Measurements from ENCODE around the gene KIAA1958. TPM values are rescaled to one million over a fixed set of nuclear protein-coding genes. Genes with fewer than 3 reads are reported as not detected.

The KIAA1958 gene
- total and polyA plus RNA-seq, 2 donors from 2014 or later = 2.6 to 15.3 TPM

- H3K27me3 ChIP-seq (ENCODE audit: control insufficient read depth, insufficient read depth, low read length) = no peaks in the 10 kb centered on the region
- no peak overlapping the region for H3K27ac ChIP-seq (ENCODE audit: low read depth in 2 of 2, low read length in 2 of 2)
- FAIRE-seq = no peak
Observed at GRCh38 chr9:112500842-112501241, 14.2 kb downstream of the KIAA1958 start.

GRCh38 chr9:112501287-112501686 lies 14.7 kb downstream of the KIAA1958 start:
- intact Hi-C loops (cut with DNase I) = no loop called here
- H3K9me3 ChIP-seq (ENCODE audit: control insufficient read depth in 2 of 3, insufficient read depth in 1 of 3, low read length in 3 of 3) = no peaks in the 10 kb centered on the region
- no peak overlapping the region for H3K4me3 ChIP-seq (ENCODE audit: low read length in 3 of 3)
- H3K27ac ChIP-seq (ENCODE audit: low read depth in 2 of 2, low read length in 2 of 2) = peak overlapping the region in 1 of 2 donors; percentile 47
- no peak overlapping the region for H3K9ac ChIP-seq (ENCODE audit: low read length in 3 of 3)
- no peaks in the 10 kb centered on the region for H3K27me3 ChIP-seq (ENCODE audit: control insufficient read depth, insufficient read depth, low read length)
- no peaks in the 10 kb centered on the region for H3K36me3 ChIP-seq (ENCODE audit: control insufficient read depth in 2 of 3, insufficient read depth in 3 of 3, low read length in 3 of 3)
- DNase-seq (no peak), FAIRE-seq (no peak)
- no peak for TF ChIP-seq CTCF (IDR thresholded peaks at IDR 0.05; ENCODE audit: borderline replicate concordance, extremely low read depth, insufficient read depth)
- peaks cover 0 to 7% (median 4%) of the 10 kb centered on the region in 3 donors for H3K4me1 ChIP-seq (ENCODE audit: control insufficient read depth in 2 of 3, insufficient read depth in 2 of 3, low read depth in 1 of 3, low read length in 3 of 3)

More at GRCh38 chr9:112500842-112501241, 14.2 kb downstream of the KIAA1958 start:
- no peaks in the 10 kb centered on the region for H3K36me3 ChIP-seq (ENCODE audit: control insufficient read depth in 2 of 3, insufficient read depth in 3 of 3, low read length in 3 of 3)
- no peak for DNase-seq
- no peak overlapping the region for H3K9ac ChIP-seq (ENCODE audit: low read length in 3 of 3)
- peaks cover 0 to 12% (median 5%) of the 10 kb centered on the region in 3 donors for H3K4me1 ChIP-seq (ENCODE audit: control insufficient read depth in 2 of 3, insufficient read depth in 2 of 3, low read depth in 1 of 3, low read length in 3 of 3)
- no peaks in the 10 kb centered on the region for H3K9me3 ChIP-seq (ENCODE audit: control insufficient read depth in 2 of 3, insufficient read depth in 1 of 3, low read length in 3 of 3)
- H3K4me3 ChIP-seq (ENCODE audit: low read length in 3 of 3) = no peak overlapping the region
- TF ChIP-seq CTCF (IDR thresholded peaks at IDR 0.05; ENCODE audit: borderline replicate concordance, extremely low read depth, insufficient read depth) = no peak
- intact Hi-C loops (cut with DNase I) = no loop called here

GRCh38 chr9:112502175-112502946 lies 15.7 kb downstream of the KIAA1958 start:
- no peak overlapping the region for H3K27ac ChIP-seq (ENCODE audit: low read depth in 2 of 2, low read length in 2 of 2)
- no peaks in the 10 kb centered on the region for H3K9me3 ChIP-seq (ENCODE audit: control insufficient read depth in 2 of 3, insufficient read depth in 1 of 3, low read length in 3 of 3)
- H3K4me1 ChIP-seq (ENCODE audit: control insufficient read depth in 2 of 3, insufficient read depth in 2 of 3, low read depth in 1 of 3, low read length in 3 of 3) = peaks cover 0 to 11% (median 4%) of the 10 kb centered on the region in 3 donors
- intact Hi-C loops (cut with DNase I) = no loop called here
- no peak for TF ChIP-seq CTCF (IDR thresholded peaks at IDR 0.05; ENCODE audit: borderline replicate concordance, extremely low read depth, insufficient read depth)
- no peaks in the 10 kb centered on the region for H3K36me3 ChIP-seq (ENCODE audit: control insufficient read depth in 2 of 3, insufficient read depth in 3 of 3, low read length in 3 of 3)
- FAIRE-seq = no peak
- H3K27me3 ChIP-seq (ENCODE audit: control insufficient read depth, insufficient read depth, low read length) = no peaks in the 10 kb centered on the region
- DNase-seq = no peak
- no peak overlapping the region for H3K9ac ChIP-seq (ENCODE audit: low read length in 3 of 3)
- H3K4me3 ChIP-seq (ENCODE audit: low read length in 3 of 3) = no peak overlapping the region
